Spleen (tissue), 7 donors: ENCODE measurements around the gene DTNA.

Experiments used
- CTCF ChIP-seq, 11 experiments: fragments of 200-600 bp in 7 of 11; fragments of 450-650 bp in 4 of 11; sonication (generic) in 4 of 11; IDR thresholded peaks in 8 of 11; conservative IDR thresholded peaks in 3 of 11; 1 replicate in 7 of 11; 2 replicates in 4 of 11; pipeline versions ENCODE4 v1.4.0 to v1.8.0; 2016 to 2021; ENCODE audit warnings: antibody characterized with exemption in 11 of 11, inconsistent platforms in 4 of 11, mild to moderate bottlenecking in 1 of 11
- POLR2A ChIP-seq, 3 donors: fragments of 450-650 bp; IDR thresholded peaks; one replicate each; pipeline ENCODE4 v1.5.1; 2017; ENCODE audit warnings: antibody characterized with exemption in 3 of 3, mild to moderate bottlenecking in 1 of 3
- donor health status: DM: no; HTN: no; CAD: no; lungs with moderate emphysema.
- donor health status: DM: no; HTN: no; CAD: no.
- donor health status: DM: no; HTN: no; CAD: no.

- TF ChIP-seq CTCF (IDR thresholded peaks at IDR 0.05 in 8 of 11, conservative IDR thresholded peaks at IDR 0.05 in 3 of 11) (no peak), POLR2A (IDR thresholded peaks at IDR 0.05) (no peak)
Measured at GRCh38 chr18:34805878-34806351, 95.8 kb downstream of the DTNA start.
